Measurements from ENCODE around the gene NUDT3. TPM values are rescaled to one million over a fixed set of nuclear protein-coding genes. Genes with fewer than 3 reads are reported as not detected.

The NUDT3 gene
- total and polyA plus RNA-seq, 9 of the 15 experiments (the other 6 are each of a cell fraction or from before 2014, with no cell fraction given) = 5.4 to 81.2 (median 56.4) TPM

DNA sequence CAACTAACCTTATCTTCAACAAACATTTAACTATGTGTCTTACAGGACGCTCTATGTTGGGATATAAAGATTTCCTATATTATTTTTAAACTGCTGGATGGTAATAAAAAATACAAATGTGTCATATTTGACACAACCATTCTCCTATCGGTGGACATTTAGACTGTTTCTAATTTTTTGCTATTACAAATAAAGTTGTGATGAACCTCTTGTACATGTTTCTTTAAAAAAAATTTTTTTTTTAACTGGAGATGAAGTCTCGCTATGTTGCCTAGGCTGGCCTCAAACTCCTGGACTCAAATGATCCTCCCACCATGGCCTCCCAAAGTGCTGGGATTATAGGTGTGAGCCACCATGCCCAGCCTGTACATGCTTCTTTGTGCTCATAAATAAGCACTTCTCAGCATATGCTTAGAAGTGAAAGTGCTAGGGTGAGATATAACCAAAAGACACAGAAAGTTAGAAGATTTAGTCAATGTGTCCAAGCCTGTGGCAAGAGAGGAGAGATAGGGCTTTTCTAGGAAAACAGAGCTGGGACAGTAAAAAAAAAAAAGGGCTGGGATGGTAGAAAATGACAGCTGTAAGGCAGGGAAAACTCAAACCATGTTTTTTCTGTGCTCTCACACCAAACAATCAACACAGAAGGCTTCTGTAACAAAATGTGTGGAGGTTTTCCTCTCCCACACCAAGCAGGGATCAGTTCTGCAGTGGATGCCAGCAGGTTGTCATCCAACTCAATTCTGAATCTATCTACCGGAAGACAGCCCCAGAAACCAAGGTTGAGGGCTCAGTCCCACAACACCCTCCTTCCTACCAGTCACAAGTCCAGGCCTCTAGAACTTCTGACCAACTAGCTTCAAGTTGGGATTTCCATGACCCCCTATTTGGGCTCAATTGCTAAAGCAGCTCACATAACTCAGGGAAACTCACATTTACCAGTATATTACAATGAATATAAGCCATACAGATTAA, 73.7 kb downstream of the NUDT3 start (continued):
- TF ChIP-seq ZNF197 (CRISPR knock-in tag; IDR thresholded peaks at IDR 0.05; ENCODE audit: low read depth) (no peak), TCF7L2 (IDR thresholded peaks at IDR 0.05; ENCODE audit: low read depth, low read length) (no peak), ZNF12 (CRISPR knock-in tag; IDR thresholded peaks at IDR 0.05) (no peak), RUNX1 (IDR thresholded peaks at IDR 0.05; ENCODE audit: low read depth) (no peak), ZNF384 (IDR thresholded peaks at IDR 0.05; ENCODE audit: low read depth, low read length) (no peak), NCOA4 (IDR thresholded peaks at IDR 0.05; ENCODE audit: partially characterized antibody) (peak; percentile 11), SREBF2 (CRISPR knock-in tag; IDR thresholded peaks at IDR 0.05) (no peak), XRCC4 (IDR thresholded peaks at IDR 0.05; ENCODE audit: extremely low read depth, insufficient read depth, insufficient read length) (no peak), SMARCE1 (IDR thresholded peaks at IDR 0.05) (peak; percentile 67), ZNF584 (CRISPR knock-in tag; IDR thresholded peaks at IDR 0.05; ENCODE audit: low read depth) (no peak), NFRKB (IDR thresholded peaks at IDR 0.05; ENCODE audit: low read depth) (0 out of 2 replicates have a peak, but pooled peaks have one; percentile 47), FOXP1 (CRISPR knock-in tag; IDR thresholded peaks at IDR 0.05) (0 out of 2 replicates have a peak, but pooled peaks have one; percentile 33), BRD9 (IDR thresholded peaks at IDR 0.05; ENCODE audit: low read depth, partially characterized antibody) (peak; percentile 56), MEIS2 (IDR thresholded peaks at IDR 0.05; ENCODE audit: partially characterized antibody) (peak; percentile 66), CHD2 (IDR thresholded peaks at IDR 0.05; ENCODE audit: low read depth, low read length) (no peak), CHD1 (IDR thresholded peaks at IDR 0.05; ENCODE audit: low read length) (no peak), U2AF1 (optimal IDR thresholded peaks at IDR 0.05; ENCODE audit: low read depth, low read length) (no peak), STAT5A (IDR thresholded peaks at IDR 0.05; ENCODE audit: borderline replicate concordance, low read length) (peak; percentile 61; the same call in 1 of the 2 replicates)
- TF ChIP-seq, protein P1, sequence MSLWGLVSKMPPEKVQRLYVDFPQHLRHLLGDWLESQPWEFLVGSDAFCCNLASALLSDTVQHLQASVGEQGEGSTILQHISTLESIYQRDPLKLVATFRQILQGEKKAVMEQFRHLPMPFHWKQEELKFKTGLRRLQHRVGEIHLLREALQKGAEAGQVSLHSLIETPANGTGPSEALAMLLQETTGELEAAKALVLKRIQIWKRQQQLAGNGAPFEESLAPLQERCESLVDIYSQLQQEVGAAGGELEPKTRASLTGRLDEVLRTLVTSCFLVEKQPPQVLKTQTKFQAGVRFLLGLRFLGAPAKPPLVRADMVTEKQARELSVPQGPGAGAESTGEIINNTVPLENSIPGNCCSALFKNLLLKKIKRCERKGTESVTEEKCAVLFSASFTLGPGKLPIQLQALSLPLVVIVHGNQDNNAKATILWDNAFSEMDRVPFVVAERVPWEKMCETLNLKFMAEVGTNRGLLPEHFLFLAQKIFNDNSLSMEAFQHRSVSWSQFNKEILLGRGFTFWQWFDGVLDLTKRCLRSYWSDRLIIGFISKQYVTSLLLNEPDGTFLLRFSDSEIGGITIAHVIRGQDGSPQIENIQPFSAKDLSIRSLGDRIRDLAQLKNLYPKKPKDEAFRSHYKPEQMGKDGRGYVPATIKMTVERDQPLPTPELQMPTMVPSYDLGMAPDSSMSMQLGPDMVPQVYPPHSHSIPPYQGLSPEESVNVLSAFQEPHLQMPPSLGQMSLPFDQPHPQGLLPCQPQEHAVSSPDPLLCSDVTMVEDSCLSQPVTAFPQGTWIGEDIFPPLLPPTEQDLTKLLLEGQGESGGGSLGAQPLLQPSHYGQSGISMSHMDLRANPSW (CRISPR knock-in tag; IDR thresholded peaks at IDR 0.05) = no peak
- TF ChIP-seq, protein P2, sequence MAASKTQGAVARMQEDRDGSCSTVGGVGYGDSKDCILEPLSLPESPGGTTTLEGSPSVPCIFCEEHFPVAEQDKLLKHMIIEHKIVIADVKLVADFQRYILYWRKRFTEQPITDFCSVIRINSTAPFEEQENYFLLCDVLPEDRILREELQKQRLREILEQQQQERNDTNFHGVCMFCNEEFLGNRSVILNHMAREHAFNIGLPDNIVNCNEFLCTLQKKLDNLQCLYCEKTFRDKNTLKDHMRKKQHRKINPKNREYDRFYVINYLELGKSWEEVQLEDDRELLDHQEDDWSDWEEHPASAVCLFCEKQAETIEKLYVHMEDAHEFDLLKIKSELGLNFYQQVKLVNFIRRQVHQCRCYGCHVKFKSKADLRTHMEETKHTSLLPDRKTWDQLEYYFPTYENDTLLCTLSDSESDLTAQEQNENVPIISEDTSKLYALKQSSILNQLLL (CRISPR knock-in tag; IDR thresholded peaks at IDR 0.05; ENCODE audit: borderline replicate concordance) = no peak
- TF ChIP-seq, protein P3, sequence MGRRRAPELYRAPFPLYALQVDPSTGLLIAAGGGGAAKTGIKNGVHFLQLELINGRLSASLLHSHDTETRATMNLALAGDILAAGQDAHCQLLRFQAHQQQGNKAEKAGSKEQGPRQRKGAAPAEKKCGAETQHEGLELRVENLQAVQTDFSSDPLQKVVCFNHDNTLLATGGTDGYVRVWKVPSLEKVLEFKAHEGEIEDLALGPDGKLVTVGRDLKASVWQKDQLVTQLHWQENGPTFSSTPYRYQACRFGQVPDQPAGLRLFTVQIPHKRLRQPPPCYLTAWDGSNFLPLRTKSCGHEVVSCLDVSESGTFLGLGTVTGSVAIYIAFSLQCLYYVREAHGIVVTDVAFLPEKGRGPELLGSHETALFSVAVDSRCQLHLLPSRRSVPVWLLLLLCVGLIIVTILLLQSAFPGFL (CRISPR knock-in tag; IDR thresholded peaks at IDR 0.05) = no peak
- TF ChIP-seq, protein P4, sequence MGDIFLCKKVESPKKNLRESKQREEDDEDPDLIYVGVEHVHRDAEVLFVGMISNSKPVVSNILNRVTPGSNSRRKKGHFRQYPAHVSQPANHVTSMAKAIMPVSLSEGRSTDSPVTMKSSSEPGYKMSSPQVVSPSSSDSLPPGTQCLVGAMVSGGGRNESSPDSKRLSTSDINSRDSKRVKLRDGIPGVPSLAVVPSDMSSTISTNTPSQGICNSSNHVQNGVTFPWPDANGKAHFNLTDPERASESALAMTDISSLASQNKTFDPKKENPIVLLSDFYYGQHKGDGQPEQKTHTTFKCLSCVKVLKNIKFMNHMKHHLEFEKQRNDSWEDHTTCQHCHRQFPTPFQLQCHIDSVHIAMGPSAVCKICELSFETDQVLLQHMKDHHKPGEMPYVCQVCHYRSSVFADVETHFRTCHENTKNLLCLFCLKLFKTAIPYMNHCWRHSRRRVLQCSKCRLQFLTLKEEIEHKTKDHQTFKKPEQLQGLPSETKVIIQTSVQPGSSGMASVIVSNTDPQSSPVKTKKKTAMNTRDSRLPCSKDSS (IDR thresholded peaks at IDR 0.05; ENCODE audit: low read depth, partially characterized antibody) = no peak
